ENCODE results near the gene RTN4RL2.

RTN4RL2 gene

GRCh38 chr11:57477507-57478189 is 17.3 kb downstream of the RTN4RL2 start:
- no peak for DNase-seq (ENCODE audit: low spot score)
- TF ChIP-seq, protein P1, sequence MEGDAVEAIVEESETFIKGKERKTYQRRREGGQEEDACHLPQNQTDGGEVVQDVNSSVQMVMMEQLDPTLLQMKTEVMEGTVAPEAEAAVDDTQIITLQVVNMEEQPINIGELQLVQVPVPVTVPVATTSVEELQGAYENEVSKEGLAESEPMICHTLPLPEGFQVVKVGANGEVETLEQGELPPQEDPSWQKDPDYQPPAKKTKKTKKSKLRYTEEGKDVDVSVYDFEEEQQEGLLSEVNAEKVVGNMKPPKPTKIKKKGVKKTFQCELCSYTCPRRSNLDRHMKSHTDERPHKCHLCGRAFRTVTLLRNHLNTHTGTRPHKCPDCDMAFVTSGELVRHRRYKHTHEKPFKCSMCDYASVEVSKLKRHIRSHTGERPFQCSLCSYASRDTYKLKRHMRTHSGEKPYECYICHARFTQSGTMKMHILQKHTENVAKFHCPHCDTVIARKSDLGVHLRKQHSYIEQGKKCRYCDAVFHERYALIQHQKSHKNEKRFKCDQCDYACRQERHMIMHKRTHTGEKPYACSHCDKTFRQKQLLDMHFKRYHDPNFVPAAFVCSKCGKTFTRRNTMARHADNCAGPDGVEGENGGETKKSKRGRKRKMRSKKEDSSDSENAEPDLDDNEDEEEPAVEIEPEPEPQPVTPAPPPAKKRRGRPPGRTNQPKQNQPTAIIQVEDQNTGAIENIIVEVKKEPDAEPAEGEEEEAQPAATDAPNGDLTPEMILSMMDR (IDR thresholded peaks at IDR 0.05; ENCODE audit: borderline replicate concordance, control extremely low read depth, extremely low read depth, insufficient read depth, missing control alignments) = no peak
- in situ Hi-C loops (cut with MboI; ENCODE audit: low sequenced_read_pairs, unreplicated experiment) = no loop called here

- TF ChIP-seq, protein P1 (IDR thresholded peaks at IDR 0.05; ENCODE audit: borderline replicate concordance, control extremely low read depth, extremely low read depth, insufficient read depth, missing control alignments) = no peak
- in situ Hi-C loops (cut with MboI; ENCODE audit: low sequenced_read_pairs, unreplicated experiment) = no loop called here
- no peak for DNase-seq (ENCODE audit: low spot score)
These were observed 18.8 kb downstream of the RTN4RL2 start for GRCh38 chr11:57479021-57479663.

- in situ Hi-C loops (cut with MboI; ENCODE audit: low sequenced_read_pairs, unreplicated experiment) = no loop called here
- DNase-seq (ENCODE audit: low spot score) = no peak
- TF ChIP-seq, protein P1 (IDR thresholded peaks at IDR 0.05; ENCODE audit: borderline replicate concordance, control extremely low read depth, extremely low read depth, insufficient read depth, missing control alignments) = no peak
These were observed 19.6 kb downstream of the RTN4RL2 start for GRCh38 chr11:57479911-57480310.

DNA sequence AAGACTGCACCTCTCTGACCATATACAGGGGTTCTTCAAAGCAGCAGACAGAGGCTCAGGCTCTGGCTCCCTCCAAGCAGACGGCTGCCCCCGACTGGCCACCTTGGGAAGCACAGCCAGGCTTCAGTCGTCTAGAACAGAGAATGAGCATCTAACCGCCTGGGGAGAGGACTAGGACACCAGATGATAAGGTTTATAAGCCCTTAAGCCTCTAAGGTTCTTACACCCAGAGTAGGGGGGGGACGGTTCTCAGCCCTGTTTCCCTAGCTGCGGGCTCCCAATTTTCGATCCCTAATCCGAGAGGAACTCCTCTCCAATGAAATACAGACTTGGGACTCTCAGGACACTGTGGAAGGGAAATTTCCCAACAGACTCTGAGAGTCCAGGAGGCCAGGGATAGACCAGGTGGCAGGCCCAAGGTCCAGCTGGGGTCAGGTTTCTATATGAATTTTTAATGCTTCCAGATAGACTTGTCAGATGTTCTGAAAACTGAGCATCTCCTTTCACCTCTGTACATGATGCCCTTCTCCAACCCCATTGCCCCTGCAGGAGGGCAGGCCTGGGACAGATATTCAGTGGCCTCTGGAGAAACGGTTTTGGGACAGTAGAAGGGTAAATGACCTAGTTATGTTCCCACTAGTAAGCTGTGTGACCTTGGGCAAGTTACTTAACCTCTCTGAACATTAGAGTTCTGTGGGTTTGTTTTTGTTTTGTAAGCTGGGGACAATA is 20.2 kb downstream of the RTN4RL2 start:
- in situ Hi-C loops (cut with MboI; ENCODE audit: low sequenced_read_pairs, unreplicated experiment) = no loop called here
- TF ChIP-seq, protein P1 (IDR thresholded peaks at IDR 0.05; ENCODE audit: borderline replicate concordance, control extremely low read depth, extremely low read depth, insufficient read depth, missing control alignments) = peak; percentile 64
- peak; percentile 85 for DNase-seq (ENCODE audit: low spot score)

DNA sequence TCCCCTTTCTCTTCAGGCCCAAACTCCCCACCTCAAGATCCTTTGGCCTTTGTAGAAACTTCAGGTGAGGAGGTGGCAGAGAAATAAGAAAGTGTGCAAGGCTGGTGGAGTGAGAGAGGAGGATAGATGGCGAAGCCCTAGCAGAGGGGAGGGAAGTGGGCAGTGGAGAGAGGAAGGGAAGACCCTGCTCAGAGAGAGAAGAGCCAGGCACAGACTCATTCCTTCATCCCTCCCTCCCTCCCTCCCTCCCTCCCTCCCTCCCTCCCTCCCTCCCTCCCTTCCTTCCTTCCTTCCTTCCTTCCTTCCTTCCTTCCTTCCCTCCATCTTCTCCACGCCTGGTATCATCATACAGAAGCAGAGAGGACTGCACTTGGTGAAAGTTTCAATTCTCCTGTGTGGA is 21.0 kb downstream of the RTN4RL2 start:
- in situ Hi-C loops (cut with MboI; ENCODE audit: low sequenced_read_pairs, unreplicated experiment) = no loop called here
- TF ChIP-seq, protein P1 (IDR thresholded peaks at IDR 0.05; ENCODE audit: borderline replicate concordance, control extremely low read depth, extremely low read depth, insufficient read depth, missing control alignments) = no peak
- DNase-seq (ENCODE audit: low spot score) = no peak

DNA sequence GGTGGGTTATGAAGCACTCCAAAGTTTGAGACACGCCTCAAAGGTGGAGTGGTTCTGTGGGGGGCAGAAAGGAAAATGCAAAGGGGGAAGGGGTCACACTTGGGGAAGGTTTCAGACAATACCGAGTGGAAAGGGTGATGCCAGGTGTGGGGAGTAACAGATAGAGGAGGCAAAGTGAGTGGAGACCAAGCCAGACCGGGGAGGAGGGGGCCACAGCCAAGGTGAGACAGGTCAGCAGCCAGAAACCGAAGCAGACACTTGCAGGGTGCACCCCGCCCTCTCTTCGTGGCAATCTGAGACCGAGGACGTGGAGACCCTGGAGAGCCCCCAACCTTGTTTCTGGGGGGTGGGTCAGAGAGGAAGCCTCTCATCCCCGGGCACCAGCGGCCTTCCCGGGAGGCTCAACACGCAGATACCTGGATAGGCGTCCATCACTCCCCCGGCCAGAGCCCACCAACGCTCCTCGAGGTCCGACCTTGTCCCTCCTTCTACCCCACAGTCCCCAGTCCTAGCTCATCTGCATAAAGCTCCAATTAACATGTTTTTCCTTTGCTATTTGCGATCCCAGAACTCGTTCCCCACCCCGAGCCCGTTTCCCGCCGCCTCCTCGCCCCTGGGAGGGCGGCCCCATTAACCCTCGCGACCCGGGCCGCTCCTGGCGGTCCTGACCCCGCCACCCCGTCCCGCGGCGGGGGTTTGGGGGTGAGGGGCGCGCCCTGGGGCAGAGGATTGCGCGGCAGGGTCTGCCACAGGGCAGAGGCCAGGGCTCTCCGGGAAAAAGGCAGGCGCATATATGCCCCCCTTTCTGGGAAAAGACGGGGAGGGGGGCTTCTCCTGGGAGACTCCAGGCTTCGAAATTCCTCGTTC is 21.8 kb downstream of the RTN4RL2 start:
- in situ Hi-C loops (cut with MboI; ENCODE audit: low sequenced_read_pairs, unreplicated experiment) = no loop called here
- TF ChIP-seq, protein P1 (IDR thresholded peaks at IDR 0.05; ENCODE audit: borderline replicate concordance, control extremely low read depth, extremely low read depth, insufficient read depth, missing control alignments) = no peak
- DNase-seq (ENCODE audit: low spot score) = no peak
